ENCODE data around the gene PDE4C. TPM values are rescaled to one million over a fixed set of nuclear protein-coding genes. Genes with fewer than 3 reads are reported as not detected.

Gene PDE4C
- total RNA-seq, 1 donor, result not detected

DNA sequence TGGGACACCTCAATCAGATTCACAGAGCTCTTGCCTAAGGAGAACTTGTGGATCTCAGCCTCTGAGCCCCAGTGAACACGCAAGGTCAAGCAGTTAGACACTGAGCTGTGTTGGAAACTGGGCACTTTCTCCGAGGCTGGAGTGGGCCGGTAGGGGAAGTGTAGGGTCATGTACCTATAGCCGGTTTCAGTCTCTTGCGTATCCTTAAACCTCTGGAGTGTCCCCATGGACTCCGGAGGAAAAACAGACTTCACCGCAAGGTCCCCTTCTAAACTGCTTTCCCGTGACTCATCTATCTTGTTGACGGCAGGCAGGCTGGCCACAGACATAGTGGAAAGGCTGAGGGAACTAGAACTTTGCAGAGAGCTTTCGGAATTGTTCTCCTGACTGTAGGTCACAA, 36.7 kb upstream of the PDE4C start:
- H3K4me1 ChIP-seq (ENCODE audit: insufficient read depth, low read length), result no peaks in the 10 kb centered on the region
- H3K27me3 ChIP-seq (ENCODE audit: insufficient read depth, low read length), result no peaks in the 10 kb centered on the region
- no peak overlapping the region for H3K4me3 ChIP-seq (ENCODE audit: low read length)
- no peaks in the 10 kb centered on the region for H3K9me3 ChIP-seq (ENCODE audit: low read depth, low read length)

DNA sequence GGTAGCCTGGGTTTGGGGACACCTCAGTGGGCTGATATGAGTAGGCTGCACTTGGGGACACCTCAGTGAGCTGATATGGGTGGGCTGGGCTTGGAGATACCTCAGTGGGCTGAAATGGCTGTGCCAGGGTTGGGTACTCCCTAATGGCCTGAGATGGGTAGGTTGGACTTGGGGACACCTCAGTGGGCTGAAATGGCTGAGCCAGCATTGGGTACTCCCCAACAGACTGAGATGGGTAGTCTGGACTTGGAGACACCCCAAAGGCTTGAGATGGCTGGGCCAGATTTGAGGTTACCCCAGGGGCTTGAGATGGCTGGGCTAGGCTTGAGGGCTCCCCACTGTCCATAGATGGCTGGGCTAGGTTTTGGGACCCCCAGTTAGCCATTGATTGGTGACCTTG, 35.9 kb upstream of the PDE4C start:
- Histone ChIP-seq H3K9me3 (ENCODE audit: low read depth, low read length) (no peaks in the 10 kb centered on the region), H3K27me3 (ENCODE audit: insufficient read depth, low read length) (no peaks in the 10 kb centered on the region), H3K4me3 (ENCODE audit: low read length) (no peak overlapping the region), H3K4me1 (ENCODE audit: insufficient read depth, low read length) (no peaks in the 10 kb centered on the region)

DNA sequence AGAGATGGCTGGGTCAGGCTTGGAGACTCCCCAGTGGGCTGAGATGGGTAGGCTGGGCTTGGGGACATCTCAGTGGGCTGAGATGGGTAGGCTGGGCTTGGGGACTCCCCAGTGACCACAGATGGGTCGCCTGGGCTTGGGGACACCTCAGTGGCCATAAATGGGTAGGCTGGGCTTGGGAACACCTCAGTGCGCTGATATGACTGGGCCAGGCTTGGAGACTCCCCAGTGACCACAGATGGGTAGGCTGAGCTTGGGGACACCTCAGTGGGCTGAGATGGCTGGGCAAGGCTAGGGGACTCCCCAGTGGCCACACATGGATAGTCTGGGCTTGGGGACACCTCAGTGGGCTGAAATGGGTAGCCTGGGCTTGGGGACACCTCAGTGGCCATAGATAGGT, 35.2 kb upstream of the PDE4C start:
- no peaks in the 10 kb centered on the region for H3K27me3 ChIP-seq (ENCODE audit: insufficient read depth, low read length)
- no peak overlapping the region for H3K4me3 ChIP-seq (ENCODE audit: low read length)
- H3K9me3 ChIP-seq (ENCODE audit: low read depth, low read length), result no peaks in the 10 kb centered on the region
- H3K4me1 ChIP-seq (ENCODE audit: insufficient read depth, low read length), result no peaks in the 10 kb centered on the region

DNA sequence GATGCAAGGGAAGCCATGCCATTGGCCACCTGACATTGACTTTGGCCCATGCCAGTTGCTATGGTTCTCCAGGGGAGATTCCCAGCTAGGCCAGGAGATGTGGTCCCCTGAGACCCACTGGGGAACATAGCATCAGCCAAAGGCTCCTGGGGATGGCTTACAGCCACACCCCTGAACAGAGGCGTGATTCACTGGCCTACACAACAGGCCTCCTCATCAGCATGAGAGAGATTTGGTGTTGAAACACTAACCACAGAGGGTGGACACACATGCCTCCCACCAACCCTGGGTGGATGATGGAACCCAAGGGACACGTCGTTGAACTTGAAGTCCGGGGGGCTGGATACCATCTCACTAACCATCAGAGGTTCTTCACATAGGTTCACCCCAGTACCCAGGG, 33.7 kb upstream of the PDE4C start:
- H3K27me3 ChIP-seq (ENCODE audit: insufficient read depth, low read length), result no peaks in the 10 kb centered on the region
- no peak overlapping the region for H3K4me3 ChIP-seq (ENCODE audit: low read length)
- H3K9me3 ChIP-seq (ENCODE audit: low read depth, low read length), result no peaks in the 10 kb centered on the region
- H3K4me1 ChIP-seq (ENCODE audit: insufficient read depth, low read length), result no peaks in the 10 kb centered on the region

DNA sequence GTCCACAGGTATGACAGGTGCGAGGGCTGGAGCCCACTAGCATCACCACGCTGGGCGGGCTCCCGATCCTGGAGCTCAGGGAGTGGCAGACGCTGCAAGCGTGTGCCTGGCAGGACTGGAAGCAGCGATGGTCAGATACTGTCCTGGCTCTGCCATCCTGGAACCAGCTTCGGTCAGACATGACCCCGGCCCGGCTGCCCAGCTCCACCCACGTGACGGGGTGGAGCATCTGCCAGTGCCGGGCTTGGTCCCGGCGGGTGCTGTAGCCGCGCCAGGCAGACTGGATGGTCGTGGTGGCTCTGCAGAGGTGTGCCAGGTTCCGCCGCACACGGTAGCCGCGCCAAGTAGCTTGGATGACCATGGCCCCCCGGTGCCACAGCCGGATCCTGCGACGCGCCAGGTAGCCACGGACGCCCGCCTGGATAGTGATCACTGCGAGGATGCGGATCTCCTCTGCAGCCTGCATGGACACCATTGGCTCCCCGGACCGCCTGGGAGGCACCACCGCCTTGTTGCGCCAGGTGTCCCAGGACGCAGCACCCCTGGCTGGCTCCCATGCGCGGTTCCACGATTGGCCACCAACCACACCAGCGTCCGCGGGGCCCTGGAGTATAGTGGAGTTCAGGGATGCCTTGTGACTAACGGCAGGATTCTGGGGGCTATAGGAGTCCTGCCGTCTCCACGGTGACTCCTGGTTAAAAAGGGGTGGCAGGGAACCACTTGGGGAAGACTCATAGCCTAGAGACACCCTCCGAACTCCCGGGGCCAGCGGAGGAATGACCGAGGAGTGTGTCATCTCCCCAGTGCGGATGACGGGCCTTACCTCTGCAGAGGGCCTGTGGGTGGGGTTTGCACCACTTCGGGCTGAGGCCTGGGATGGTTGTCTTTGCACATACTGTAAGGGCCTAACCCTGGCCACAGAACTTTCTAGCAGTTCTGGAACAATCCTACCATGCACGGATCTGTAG, 31.5 kb upstream of the PDE4C start:
- Histone ChIP-seq H3K27me3 (ENCODE audit: insufficient read depth, low read length) (no peaks in the 10 kb centered on the region), H3K9me3 (ENCODE audit: low read depth, low read length) (no peaks in the 10 kb centered on the region), H3K4me1 (ENCODE audit: insufficient read depth, low read length) (peaks cover 15% of the 10 kb centered on the region), H3K4me3 (ENCODE audit: low read length) (no peak overlapping the region)

DNA sequence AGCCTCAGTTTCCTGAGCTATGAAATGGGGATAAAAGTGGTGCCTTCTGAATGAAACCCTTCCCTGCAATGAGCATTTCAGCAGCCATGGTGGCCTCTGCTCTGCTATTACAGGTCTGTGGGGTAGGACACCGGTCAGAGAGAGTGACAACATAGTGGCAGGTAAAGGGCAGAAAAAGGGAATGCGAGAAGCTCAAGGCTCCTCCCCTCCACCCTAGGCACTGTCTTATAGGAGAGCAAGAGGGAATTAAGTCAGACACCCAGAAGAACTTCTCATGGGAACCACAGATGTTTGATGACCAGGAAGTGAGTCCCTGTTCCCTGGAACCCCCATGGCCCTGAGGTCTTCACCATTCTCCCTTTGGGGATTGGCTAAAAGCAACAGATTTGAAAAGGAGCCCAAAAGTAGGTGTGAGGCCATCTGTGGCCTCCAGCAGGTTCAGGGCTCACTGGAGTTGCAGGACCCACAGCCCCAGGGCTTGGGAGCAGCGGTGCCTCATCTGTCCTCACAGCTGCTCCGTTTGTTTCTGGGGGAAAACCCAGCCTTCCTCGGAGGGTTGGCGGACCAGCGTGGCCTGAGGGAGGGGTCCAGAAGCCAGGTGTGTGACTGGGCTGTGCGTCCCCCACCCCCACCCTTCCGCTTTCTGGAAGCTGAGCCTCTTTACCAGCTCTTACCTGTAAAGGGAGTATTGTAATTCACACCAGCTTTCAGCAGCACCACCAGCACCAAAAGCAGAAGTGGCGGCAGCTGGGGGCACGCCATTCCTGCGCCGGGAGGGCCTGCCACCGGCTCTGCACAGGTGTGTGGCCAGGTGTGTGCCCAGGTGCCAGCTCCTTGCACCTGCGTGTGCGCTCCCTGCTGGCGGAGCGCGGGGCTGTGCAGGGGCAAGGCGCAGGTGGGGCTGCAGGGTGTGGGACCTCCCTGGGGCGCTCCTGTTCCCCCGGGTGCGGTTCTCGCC, 28.6 kb upstream of the PDE4C start:
- Histone ChIP-seq H3K9me3 (ENCODE audit: low read depth, low read length) (no peaks in the 10 kb centered on the region), H3K4me1 (ENCODE audit: insufficient read depth, low read length) (peaks cover 15% of the 10 kb centered on the region), H3K27me3 (ENCODE audit: insufficient read depth, low read length) (no peaks in the 10 kb centered on the region), H3K4me3 (ENCODE audit: low read length) (no peak overlapping the region)

DNA sequence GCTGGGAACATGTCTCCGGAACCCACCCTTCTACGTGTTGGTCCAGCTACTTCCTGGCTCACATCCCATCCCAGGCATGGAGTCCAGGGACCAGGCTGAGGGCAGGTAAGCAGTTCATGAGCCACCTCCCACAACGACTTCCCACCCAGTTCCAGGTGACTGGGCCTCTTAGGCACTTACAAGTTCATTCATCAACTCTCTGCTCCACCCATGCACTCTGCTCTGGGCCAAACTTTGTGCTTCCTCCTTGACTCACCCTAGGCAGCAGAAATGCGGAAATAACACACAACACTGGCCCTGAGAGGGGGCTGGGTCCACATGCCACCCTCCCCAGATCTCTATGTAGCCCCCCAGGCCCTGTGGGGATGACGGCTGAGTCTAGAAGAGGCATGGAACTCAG, 27.5 kb upstream of the PDE4C start:
- Histone ChIP-seq H3K4me3 (ENCODE audit: low read length) (no peak overlapping the region), H3K27me3 (ENCODE audit: insufficient read depth, low read length) (no peaks in the 10 kb centered on the region), H3K4me1 (ENCODE audit: insufficient read depth, low read length) (peaks cover 15% of the 10 kb centered on the region)

DNA sequence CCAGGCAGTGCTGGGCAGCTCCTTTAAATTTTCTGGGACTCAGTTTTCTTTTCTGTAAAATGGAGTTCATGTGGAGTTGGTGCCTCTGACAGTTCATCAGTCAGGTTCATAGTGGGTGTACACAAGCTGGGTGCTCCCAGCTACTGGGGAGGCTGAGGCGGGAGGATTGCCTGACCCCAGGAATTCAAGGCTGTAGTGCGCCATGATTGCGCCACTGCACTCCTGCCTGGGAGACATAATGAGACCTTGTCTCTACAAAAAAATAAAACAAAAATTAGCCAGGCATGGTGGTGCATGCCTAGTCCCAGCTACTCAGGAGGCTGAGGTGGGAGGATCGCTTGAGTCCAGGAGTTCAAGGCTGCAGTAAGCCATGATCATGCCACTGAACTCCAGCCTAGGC, 26.9 kb upstream of the PDE4C start:
- no peak overlapping the region for H3K4me3 ChIP-seq (ENCODE audit: low read length)
- H3K9me3 ChIP-seq (ENCODE audit: low read depth, low read length), result no peaks in the 10 kb centered on the region
- peaks cover 15% of the 10 kb centered on the region for H3K4me1 ChIP-seq (ENCODE audit: insufficient read depth, low read length)
- no peaks in the 10 kb centered on the region for H3K27me3 ChIP-seq (ENCODE audit: insufficient read depth, low read length)

More for the DNA sequence above, 27.5 kb upstream of the PDE4C start:
- H3K9me3 ChIP-seq (ENCODE audit: low read depth, low read length), result no peaks in the 10 kb centered on the region

DNA sequence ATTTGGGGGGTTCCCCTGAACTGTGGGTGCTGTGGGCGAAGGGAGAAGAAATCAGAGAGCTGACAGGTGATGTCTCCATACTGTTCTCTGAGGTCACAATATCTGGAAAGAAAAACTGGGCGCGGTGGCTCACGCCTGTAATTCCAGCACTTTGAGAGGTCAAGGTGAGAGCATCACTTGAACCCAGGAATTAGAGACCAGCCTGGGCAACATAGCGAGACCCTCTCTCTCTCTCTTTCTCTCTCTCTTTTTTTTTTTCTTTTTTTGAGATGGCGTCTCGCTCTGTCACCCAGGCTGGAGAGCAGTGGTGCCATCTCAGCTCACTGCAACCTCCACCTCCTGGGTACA, 26.1 kb upstream of the PDE4C start:
- H3K4me1 ChIP-seq (ENCODE audit: insufficient read depth, low read length), result peaks cover 15% of the 10 kb centered on the region
- no peaks in the 10 kb centered on the region for H3K9me3 ChIP-seq (ENCODE audit: low read depth, low read length)
- no peaks in the 10 kb centered on the region for H3K27me3 ChIP-seq (ENCODE audit: insufficient read depth, low read length)
- H3K4me3 ChIP-seq (ENCODE audit: low read length), result no peak overlapping the region

DNA sequence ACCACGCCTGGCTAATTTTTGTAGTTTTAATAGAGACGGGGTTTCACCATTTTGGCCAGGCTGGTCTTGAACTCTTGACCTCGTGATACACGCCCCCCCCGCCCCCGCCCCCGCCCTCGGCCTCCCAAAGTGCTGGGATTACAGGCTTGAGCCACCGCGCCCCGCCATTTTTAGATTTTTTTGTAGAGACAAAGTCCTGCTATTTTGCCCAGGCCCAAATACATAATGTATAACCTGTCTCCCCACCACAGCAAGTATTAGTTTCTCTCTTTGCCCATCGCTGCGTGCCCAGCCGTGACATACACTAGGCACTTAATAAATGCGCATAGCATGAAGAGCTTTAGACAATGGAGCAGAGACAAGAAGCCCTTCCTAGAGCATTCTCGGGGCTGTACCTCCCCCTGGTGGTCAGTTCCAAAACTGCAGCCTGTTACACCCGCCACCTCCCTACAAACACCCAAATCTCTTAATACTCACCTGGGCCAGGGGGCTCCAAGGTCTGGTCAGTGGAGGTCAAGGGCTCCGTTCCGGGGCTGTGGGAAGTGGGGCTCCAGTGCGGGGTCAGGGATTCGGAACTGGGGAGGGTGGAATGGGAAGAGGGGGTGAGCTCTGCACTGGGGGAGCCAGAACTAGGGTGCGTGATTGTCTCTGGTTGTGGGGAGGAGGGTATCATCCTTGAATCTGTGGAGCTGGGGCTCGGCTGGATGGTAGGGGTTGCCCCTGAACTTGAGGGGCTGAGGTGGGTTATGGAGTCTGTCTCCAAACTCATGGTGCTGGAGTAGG, 25.5 kb upstream of the PDE4C start:
- H3K4me3 ChIP-seq (ENCODE audit: low read length), result no peak overlapping the region
- H3K27me3 ChIP-seq (ENCODE audit: insufficient read depth, low read length), result no peaks in the 10 kb centered on the region
- H3K9me3 ChIP-seq (ENCODE audit: low read depth, low read length), result no peaks in the 10 kb centered on the region
- peaks cover 15% of the 10 kb centered on the region for H3K4me1 ChIP-seq (ENCODE audit: insufficient read depth, low read length)

DNA sequence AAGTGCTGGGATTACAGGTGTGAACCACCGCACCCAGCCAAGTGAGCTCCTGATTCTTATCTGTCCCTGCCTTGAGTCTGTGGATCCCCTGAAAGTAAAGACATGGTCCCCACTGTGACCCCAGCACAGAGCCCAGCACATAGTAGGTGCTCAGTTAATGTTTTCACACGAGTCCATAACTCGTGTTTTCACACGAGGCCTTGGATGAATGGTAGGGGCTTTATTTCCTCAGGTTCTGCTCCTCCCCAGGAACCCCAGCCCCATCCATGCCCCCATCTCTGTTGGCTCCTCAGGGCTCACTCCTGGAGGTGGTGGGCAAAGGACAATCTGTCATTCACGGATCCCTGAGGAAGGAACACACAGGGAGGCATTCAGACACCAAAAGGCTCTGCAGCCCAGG, 23.6 kb upstream of the PDE4C start:
- no peak overlapping the region for H3K4me3 ChIP-seq (ENCODE audit: low read length)

DNA sequence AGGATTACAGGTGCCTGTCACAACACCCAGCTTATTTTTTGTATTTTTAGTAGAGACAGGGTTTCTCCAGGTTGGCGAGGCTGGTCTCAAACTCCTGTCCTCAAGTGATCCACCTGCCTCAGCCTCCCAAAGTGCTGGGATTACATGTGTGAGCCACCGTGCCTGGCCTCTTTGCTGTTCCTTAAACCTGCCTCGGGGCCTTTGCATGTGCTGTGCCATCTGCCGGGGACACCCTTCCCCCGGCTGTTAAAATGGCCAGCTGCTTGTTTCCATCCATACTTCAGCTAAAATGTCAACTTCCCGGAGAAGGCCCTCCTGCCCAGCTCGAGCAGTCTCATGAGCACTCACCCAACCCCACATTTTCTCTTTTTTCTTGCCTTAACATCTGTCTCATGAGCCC, 19.1 kb upstream of the PDE4C start:
- Histone ChIP-seq H3K4me1 (ENCODE audit: insufficient read depth, low read length) (no peaks in the 10 kb centered on the region), H3K27me3 (ENCODE audit: insufficient read depth, low read length) (no peaks in the 10 kb centered on the region), H3K9me3 (ENCODE audit: low read depth, low read length) (no peaks in the 10 kb centered on the region), H3K4me3 (ENCODE audit: low read length) (no peak overlapping the region)

More for the DNA sequence above, 23.6 kb upstream of the PDE4C start:
- Histone ChIP-seq H3K27me3 (ENCODE audit: insufficient read depth, low read length) (no peaks in the 10 kb centered on the region), H3K4me1 (ENCODE audit: insufficient read depth, low read length) (peaks cover 15% of the 10 kb centered on the region), H3K9me3 (ENCODE audit: low read depth, low read length) (no peaks in the 10 kb centered on the region)

DNA sequence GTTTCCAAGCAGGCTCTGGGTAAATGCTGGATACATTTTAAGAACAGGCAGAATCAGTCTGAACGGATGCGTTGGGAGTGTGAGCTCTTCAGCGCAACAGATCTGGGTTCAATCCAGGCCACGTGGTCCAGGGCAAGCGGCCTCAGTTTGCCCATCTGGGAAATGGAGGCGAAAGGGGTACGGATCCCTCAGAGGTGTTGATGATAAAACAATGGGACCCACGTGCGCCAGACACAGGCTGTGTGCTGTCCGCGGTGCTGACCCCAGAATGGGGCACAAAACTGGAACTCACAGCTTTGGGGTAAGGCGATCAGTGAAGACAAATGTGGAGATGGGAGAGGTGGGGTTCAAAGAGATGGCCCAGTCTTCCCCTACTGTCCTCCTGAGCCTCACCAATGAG, 13.1 kb upstream of the PDE4C start:
- Histone ChIP-seq H3K4me1 (ENCODE audit: insufficient read depth, low read length) (no peaks in the 10 kb centered on the region), H3K4me3 (ENCODE audit: low read length) (no peak overlapping the region), H3K27me3 (ENCODE audit: insufficient read depth, low read length) (peaks cover 7% of the 10 kb centered on the region), H3K9me3 (ENCODE audit: low read depth, low read length) (no peaks in the 10 kb centered on the region)

DNA sequence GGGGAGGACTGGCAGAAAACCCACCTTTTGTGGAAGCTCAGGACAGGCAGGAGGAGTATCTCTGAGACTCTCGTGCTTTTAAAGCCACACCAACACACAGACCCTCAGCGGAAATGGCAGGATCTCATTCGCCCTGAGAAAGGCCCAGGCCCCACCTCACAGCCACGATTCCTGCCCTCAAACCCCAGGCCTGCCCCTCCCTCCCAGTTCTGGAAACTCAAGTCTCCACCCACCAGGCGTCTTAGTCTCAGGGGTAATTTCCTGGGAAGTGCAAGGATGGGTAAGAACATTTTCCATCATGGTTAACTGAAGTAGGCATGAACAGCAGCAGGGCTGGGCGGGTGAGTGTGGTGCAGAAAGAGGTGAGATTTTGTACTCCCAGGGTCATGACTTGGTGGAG, 8.0 kb upstream of the PDE4C start:
- no peak overlapping the region for H3K4me3 ChIP-seq (ENCODE audit: low read length)
- H3K9me3 ChIP-seq (ENCODE audit: low read depth, low read length), result no peaks in the 10 kb centered on the region
- H3K27me3 ChIP-seq (ENCODE audit: insufficient read depth, low read length), result peaks cover 38% of the 10 kb centered on the region

More for the DNA sequence above, 8.0 kb upstream of the PDE4C start:
- H3K4me1 ChIP-seq (ENCODE audit: insufficient read depth, low read length), result no peaks in the 10 kb centered on the region
